Lower leg skin (tissue), 4 donors: ENCODE results near the gene KMT2C. TPM values are rescaled to one million over a fixed set of nuclear protein-coding genes. Genes with fewer than 3 reads are reported as not detected.
A peak's percentile ranks its signal among the peaks of the same experiment; 100 is the strongest.

ENCODE experiments used
- DNase-seq, 2 donors: peaks; one replicate each; pipeline ENCODE4 v3.0.0-alpha.2; 2019; ENCODE audit warnings: low spot score in 2 of 2
- H3K4me3 ChIP-seq: fragments of 200-600 bp; sonication (generic); 2 replicates; pipeline ENCODE4 v1.5.1; 2017; ENCODE audit warnings: mild to moderate bottlenecking, low read depth; ENCODE audit not compliant: poor library complexity, severe bottlenecking
- POLR2A ChIP-seq, 2 donors: fragments of 450-650 bp; IDR thresholded peaks; one replicate each; pipeline ENCODE4 v1.6.1; 2016 to 2017; ENCODE audit warnings: antibody characterized with exemption in 2 of 2, mild to moderate bottlenecking in 1 of 2, moderate library complexity in 1 of 2
- WGBS, 2 donors: methylation state at CpG; one replicate each; pipeline ENCODE4 v1.1.5; 2018; 5-methylcytosine and 5-hydroxymethylcytosine counted together
- intact Hi-C: fragments of 100-400 bp; cut with DNase I; formaldehyde crosslinking; loops from one replicate; pipeline ENCODE4 v1.15.0; 2023; ENCODE audit warnings: low total_unique reads
- total RNA-seq, 4 donors: library from RNA; depleted of rRNA; stranded (reverse); fragments of >200 nt; gene quantifications; one replicate each; pipeline ENCODE4 v1.1.0, GENCODE V29; 2016
- TF ChIP-seq, protein P1 (sequence below), 3 donors: fragments of 450-650 bp; IDR thresholded peaks; one replicate each; pipeline ENCODE4 v1.5.1; 2016; ENCODE audit warnings: antibody characterized with exemption in 3 of 3, mild to moderate bottlenecking in 3 of 3, moderate library complexity in 2 of 3

The KMT2C gene
- 10 to 100 TPM; 64.6 to 79.3 (median 74.7) TPM for total RNA-seq

DNA sequence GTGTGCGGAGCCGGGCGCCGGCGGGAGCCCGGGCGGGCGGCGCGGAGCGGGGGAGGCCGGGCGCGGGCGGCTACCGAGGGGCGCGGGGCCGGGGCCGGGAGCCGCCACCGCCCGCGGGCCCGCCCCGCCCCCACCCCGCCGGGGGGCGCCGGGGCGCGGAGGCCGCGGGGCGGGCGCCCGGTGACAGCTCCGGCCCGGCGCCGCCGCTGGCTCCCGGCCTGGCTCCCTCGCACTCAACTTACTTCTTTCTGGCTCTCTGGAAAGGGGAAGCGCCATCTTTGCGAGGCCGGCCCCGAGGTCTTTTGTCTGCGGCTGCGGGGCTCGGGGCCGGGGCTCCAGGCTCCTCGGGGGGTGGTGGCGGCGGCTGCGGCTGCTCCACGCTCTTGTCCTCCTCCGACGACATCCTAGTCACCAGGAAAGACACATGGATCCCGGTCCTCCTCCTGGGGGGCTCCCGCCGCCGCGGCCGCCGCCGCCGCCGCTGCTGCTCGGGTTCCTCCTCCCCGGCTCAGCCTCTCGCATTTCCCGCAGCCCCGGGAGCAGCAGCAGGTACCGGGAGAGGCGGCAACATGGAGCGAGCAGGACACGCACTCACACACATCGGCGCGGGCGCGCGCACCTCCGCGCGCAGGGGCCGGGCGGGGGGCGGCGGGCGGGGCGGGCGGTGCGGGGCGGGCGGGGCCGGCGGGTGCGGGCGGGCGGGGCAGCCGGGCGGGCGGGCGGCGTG lies at the start of gene KMT2C:
TSS of gene KMT2C (minus strand) at position 620 of the 727 bp plus-strand sequence. CDS start at position 403, 217 bp downstream.
- WGBS, 2 donors = 0 to 2% methylated on average over 23 to 33 of the region's 107 CpGs
- no peak for TF ChIP-seq POLR2A (IDR thresholded peaks at IDR 0.05)
- TF ChIP-seq, protein P1, sequence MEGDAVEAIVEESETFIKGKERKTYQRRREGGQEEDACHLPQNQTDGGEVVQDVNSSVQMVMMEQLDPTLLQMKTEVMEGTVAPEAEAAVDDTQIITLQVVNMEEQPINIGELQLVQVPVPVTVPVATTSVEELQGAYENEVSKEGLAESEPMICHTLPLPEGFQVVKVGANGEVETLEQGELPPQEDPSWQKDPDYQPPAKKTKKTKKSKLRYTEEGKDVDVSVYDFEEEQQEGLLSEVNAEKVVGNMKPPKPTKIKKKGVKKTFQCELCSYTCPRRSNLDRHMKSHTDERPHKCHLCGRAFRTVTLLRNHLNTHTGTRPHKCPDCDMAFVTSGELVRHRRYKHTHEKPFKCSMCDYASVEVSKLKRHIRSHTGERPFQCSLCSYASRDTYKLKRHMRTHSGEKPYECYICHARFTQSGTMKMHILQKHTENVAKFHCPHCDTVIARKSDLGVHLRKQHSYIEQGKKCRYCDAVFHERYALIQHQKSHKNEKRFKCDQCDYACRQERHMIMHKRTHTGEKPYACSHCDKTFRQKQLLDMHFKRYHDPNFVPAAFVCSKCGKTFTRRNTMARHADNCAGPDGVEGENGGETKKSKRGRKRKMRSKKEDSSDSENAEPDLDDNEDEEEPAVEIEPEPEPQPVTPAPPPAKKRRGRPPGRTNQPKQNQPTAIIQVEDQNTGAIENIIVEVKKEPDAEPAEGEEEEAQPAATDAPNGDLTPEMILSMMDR (IDR thresholded peaks at IDR 0.05) = no peak
- peak; percentile 43 to 90 for DNase-seq
- intact Hi-C loops = no loop called here
- peak within 1 kb of the TSS; percentile 95 for H3K4me3 ChIP-seq

DNA sequence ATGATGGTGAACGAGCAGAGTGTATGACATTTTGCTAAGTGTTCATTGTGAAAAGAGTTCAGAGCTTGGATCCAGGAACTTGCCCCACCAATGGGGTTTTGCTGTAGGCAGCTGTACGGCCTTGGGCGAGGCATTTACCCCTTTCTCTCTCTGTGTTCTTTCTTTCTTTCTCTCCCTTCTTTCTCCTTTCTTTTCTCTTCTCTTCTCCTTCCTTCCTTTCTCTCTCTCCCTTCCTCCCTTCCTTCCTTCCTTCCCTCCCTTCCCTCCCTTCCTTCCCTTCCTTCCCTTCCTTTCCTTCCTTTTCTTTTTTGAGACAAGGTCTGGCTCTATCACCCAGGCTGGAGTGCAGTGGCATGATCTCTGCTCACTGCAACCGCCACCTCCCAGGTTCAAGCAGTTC lies 45.3 kb upstream of the KMT2C start:
- no peak overlapping the region for H3K4me3 ChIP-seq
- TF ChIP-seq POLR2A (IDR thresholded peaks at IDR 0.05) = no peak
- TF ChIP-seq, protein P1 (IDR thresholded peaks at IDR 0.05) = no peak
- intact Hi-C loops = no loop called here
- no peak for DNase-seq
- WGBS, 2 donors = 88% methylated on average over 4 of the region's 4 CpGs

DNA sequence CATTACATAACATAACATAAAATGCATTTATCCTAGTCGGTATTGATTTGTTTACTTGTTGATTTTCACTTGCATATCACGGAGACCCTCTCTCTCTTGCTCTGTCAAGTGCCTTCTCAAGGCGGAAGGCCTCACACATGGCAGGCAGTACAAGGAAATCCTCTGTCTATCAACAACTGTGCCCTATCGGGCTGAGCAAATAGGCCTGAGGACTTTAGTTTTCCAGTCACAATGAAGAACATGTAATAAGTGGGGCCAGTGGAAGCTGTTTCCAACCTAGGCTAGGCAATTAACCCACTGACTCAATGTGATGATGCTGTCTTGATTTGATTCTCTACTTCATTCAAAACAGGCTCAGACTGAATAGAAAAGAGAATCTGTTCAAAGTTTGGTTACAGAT lies 44.9 kb upstream of the KMT2C start:
- intact Hi-C loops = no loop called here
- no peak for DNase-seq
- TF ChIP-seq POLR2A (IDR thresholded peaks at IDR 0.05) = no peak
- TF ChIP-seq, protein P1 (IDR thresholded peaks at IDR 0.05) = no peak
- H3K4me3 ChIP-seq = no peak overlapping the region
- 89 to 96% methylated on average over 4 of the region's 4 CpGs for WGBS, 2 donors

DNA sequence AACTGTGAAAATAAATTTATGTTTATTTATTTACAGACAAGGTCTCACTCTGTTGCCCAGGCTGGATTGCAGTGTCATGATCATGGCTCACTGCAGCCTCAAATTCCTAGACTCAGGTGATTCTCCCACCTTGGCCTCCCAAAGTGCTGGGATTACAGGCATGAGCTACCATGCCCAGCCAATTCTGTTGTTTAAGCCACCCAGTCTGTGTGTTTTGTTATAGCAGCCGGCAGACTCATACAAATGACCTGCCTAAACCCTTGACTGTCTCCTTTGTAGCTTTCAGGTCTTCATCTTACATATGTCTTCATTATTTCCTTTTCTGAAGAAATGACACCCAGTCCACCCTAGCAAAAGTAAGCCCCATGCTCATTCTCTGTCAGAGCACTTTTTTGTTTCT lies 43.8 kb upstream of the KMT2C start:
- WGBS, 2 donors = 97 to 100% methylated on average over 1 of the region's 1 CpG
- TF ChIP-seq POLR2A (IDR thresholded peaks at IDR 0.05) = no peak
- TF ChIP-seq, protein P1 (IDR thresholded peaks at IDR 0.05) = no peak
- H3K4me3 ChIP-seq = no peak overlapping the region
- intact Hi-C loops = no loop called here
- no peak for DNase-seq

DNA sequence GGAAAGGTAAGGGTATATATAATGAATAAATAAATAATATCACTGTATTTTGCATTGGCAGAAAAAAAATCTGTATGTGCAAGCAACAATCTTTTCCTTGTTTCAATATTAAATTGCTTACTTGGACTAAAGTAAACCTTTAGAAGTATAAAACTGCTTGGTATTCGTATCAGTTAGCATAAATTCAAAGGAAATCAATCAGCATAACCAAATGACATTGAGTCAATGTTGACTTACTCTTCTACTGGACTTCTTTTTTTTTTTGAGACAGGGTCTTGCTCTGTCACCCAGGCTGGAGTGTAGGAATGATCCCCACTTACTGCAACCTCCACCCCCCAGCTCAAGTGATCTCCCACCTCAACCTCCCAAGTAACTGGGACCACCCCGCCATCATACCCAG lies 42.3 kb upstream of the KMT2C start:
- intact Hi-C loops = no loop called here
- TF ChIP-seq POLR2A (IDR thresholded peaks at IDR 0.05) = no peak
- TF ChIP-seq, protein P1 (IDR thresholded peaks at IDR 0.05) = no peak
- H3K4me3 ChIP-seq = no peak overlapping the region
- WGBS, 2 donors = 95 to 100% methylated on average over 2 of the region's 2 CpGs
- DNase-seq = no peak

DNA sequence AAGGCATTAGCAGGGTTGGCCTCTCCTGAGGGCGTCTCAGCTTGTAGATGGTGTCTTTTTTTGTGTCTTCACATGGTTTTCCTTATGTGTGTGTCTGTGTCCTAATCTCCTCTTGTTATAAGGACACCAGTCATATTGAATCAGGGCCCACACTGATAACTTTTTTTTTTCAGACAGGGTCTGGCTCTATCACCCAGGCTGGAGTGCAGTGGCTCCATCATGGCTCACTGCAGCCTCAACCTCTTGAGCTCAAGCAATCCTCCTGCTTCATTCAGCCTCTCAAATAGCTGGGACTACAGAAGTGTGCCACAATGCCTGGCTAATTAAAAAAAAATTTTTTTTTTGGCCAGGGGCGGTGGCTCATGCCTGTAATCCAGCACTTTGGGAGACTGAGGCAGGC lies 41.3 kb upstream of the KMT2C start:
- WGBS, 2 donors = 89 to 91% methylated on average over 2 of the region's 2 CpGs
- no peak for TF ChIP-seq POLR2A (IDR thresholded peaks at IDR 0.05)
- TF ChIP-seq, protein P1 (IDR thresholded peaks at IDR 0.05) = no peak
- DNase-seq = no peak
- no peak overlapping the region for H3K4me3 ChIP-seq
- intact Hi-C loops = no loop called here
